Stimulated activated CD8-positive, alpha-beta memory T cell treated with anti-CD3 and anti-CD28 coated beads, Interleukin-7, amount 100 ng/mL, for 24 hours (primary cell): ENCODE results near the gene CSTPP1.

Source experiments
- DNase-seq: peaks from one replicate; pipeline ENCODE4 v3.0.0-alpha.2; 2020; ENCODE audit warnings: low read depth

The CSTPP1 gene

GRCh38 chr11:47136921-47137320 is 200.4 kb downstream of the CSTPP1 start:
- no peak for DNase-seq

- DNase-seq: no peak
These were observed 200.9 kb downstream of the CSTPP1 start for GRCh38 chr11:47137476-47137875.

- no peak for DNase-seq
These were observed 203.3 kb downstream of the CSTPP1 start for GRCh38 chr11:47139878-47140277.

- no peak for DNase-seq
These were observed 206.8 kb downstream of the CSTPP1 start for GRCh38 chr11:47143322-47143721.

- DNase-seq: no peak
These were observed 208.0 kb downstream of the CSTPP1 start for GRCh38 chr11:47144541-47144940.

- DNase-seq: no peak
These were observed 210.7 kb downstream of the CSTPP1 start for GRCh38 chr11:47147250-47147649.

GRCh38 chr11:47147681-47148080 is 211.1 kb downstream of the CSTPP1 start:
- DNase-seq: no peak

GRCh38 chr11:47148270-47148669 is 211.7 kb downstream of the CSTPP1 start:
- no peak for DNase-seq

GRCh38 chr11:47148903-47149531 is 212.5 kb downstream of the CSTPP1 start:
- no peak for DNase-seq

GRCh38 chr11:47149782-47150181 is 213.2 kb downstream of the CSTPP1 start:
- no peak for DNase-seq

- DNase-seq: no peak
These were observed 215.8 kb downstream of the CSTPP1 start for GRCh38 chr11:47152126-47152952.

GRCh38 chr11:47152953-47153950 is 216.7 kb downstream of the CSTPP1 start:
- peak; percentile 15 for DNase-seq

GRCh38 chr11:47154616-47155570 is 218.3 kb downstream of the CSTPP1 start:
- no peak for DNase-seq

GRCh38 chr11:47155879-47156278 is 219.3 kb downstream of the CSTPP1 start:
- no peak for DNase-seq

GRCh38 chr11:47156333-47156732 is 219.8 kb downstream of the CSTPP1 start:
- no peak for DNase-seq

GRCh38 chr11:47156951-47157350 is 220.4 kb downstream of the CSTPP1 start:
- no peak for DNase-seq

- no peak for DNase-seq
These were observed 221.2 kb downstream of the CSTPP1 start for GRCh38 chr11:47157805-47158204.

- no peak for DNase-seq
These were observed 221.7 kb downstream of the CSTPP1 start for GRCh38 chr11:47158242-47158641.

- no peak for DNase-seq
These were observed 224.2 kb downstream of the CSTPP1 start for GRCh38 chr11:47160753-47161133.

- peak; percentile 18 for DNase-seq
These were observed 224.7 kb downstream of the CSTPP1 start for GRCh38 chr11:47161134-47161854.

GRCh38 chr11:47161890-47162289 is 225.3 kb downstream of the CSTPP1 start:
- no peak for DNase-seq
